ENCODE data around the gene SFXN5. TPM values are rescaled to one million over a fixed set of nuclear protein-coding genes. Genes with fewer than 3 reads are reported as not detected.

The SFXN5 gene
- total RNA-seq, 1 experiment from 2014 or later: 22.0 TPM

- intact Hi-C loops (cut with micrococcal nuclease): no loop called here
- H3K4me1 ChIP-seq (ENCODE audit: insufficient read depth, low read length): peaks cover 9% of the 10 kb centered on the region
- no peaks in the 10 kb centered on the region for H3K9me3 ChIP-seq (ENCODE audit: low read length)
- TF ChIP-seq EZH2phosphoT487 (IDR thresholded peaks at IDR 0.05; ENCODE audit: borderline replicate concordance, low read length) (no peak), EZH2 (IDR thresholded peaks at IDR 0.05; ENCODE audit: low read length, unreplicated experiment) (no peak), CTCF (conservative IDR thresholded peaks at IDR 0.05; ENCODE audit: low read depth, low read length) (no peak)
- BruUV-seq (replicated peaks): no TSS peak
- H3K9me2 ChIP-seq (replicated peaks; ENCODE audit: low read length): no peaks in the 10 kb centered on the region
- no peak for DNase-seq
- CTCF ChIA-PET: no interaction called here
- H3K9ac ChIP-seq (ENCODE audit: low read length): no peak overlapping the region
- POLR2A ChIA-PET (ENCODE audit: unreplicated experiment): no interaction called here
- H3K27ac ChIP-seq (ENCODE audit: low read length): no peak overlapping the region
- no peaks in the 10 kb centered on the region for H3F3A ChIP-seq (ENCODE audit: low read length, unreplicated experiment)
- H3K36me3 ChIP-seq (ENCODE audit: low read depth, low read length): no peaks in the 10 kb centered on the region
- H3K4me3 ChIP-seq (ENCODE audit: low read length): no peak overlapping the region
- no peaks in the 10 kb centered on the region for H4K20me1 ChIP-seq (ENCODE audit: low read length)
- H2AFZ ChIP-seq (ENCODE audit: low read length): no peak overlapping the region
- no peaks in the 10 kb centered on the region for H3K79me2 ChIP-seq (ENCODE audit: low read length)
- ATAC-seq: no peak
- no peak overlapping the region for H3K4me2 ChIP-seq (ENCODE audit: low read length)
- peaks cover 58% of the 10 kb centered on the region for H3K27me3 ChIP-seq (ENCODE audit: low read length)
Observed at GRCh38 chr2:72929010-72929409, 142.5 kb downstream of the SFXN5 start.

GRCh38 chr2:72927619-72928550 lies 143.6 kb downstream of the SFXN5 start:
- ChIA-PET CTCF (interaction anchor here (0.9 kb wide), 1 partner anchor 35 kb away, joined by 7 read pairs; no protein-coding TSS in a partner anchor), POLR2A (ENCODE audit: unreplicated experiment) (no interaction called here)
- H3K27ac ChIP-seq (ENCODE audit: low read length): no peak overlapping the region
- no TSS peak for BruUV-seq (replicated peaks)
- no peaks in the 10 kb centered on the region for H4K20me1 ChIP-seq (ENCODE audit: low read length)
- ATAC-seq: no peak
- H2AFZ ChIP-seq (ENCODE audit: low read length): no peak overlapping the region
- H3K9me3 ChIP-seq (ENCODE audit: low read length): no peaks in the 10 kb centered on the region
- H3K4me3 ChIP-seq (ENCODE audit: low read length): no peak overlapping the region
- H3K79me2 ChIP-seq (ENCODE audit: low read length): no peaks in the 10 kb centered on the region
- peaks cover 67% of the 10 kb centered on the region for H3K27me3 ChIP-seq (ENCODE audit: low read length)
- H3K9ac ChIP-seq (ENCODE audit: low read length): no peak overlapping the region
- no peak for DNase-seq
- no peak for TF ChIP-seq CTCF (conservative IDR thresholded peaks at IDR 0.05; ENCODE audit: low read depth, low read length)
- no peak for TF ChIP-seq EZH2 (IDR thresholded peaks at IDR 0.05; ENCODE audit: low read length, unreplicated experiment)
- H3K4me1 ChIP-seq (ENCODE audit: insufficient read depth, low read length): peaks cover 9% of the 10 kb centered on the region
- no peaks in the 10 kb centered on the region for H3F3A ChIP-seq (ENCODE audit: low read length, unreplicated experiment)
- no peaks in the 10 kb centered on the region for H3K36me3 ChIP-seq (ENCODE audit: low read depth, low read length)
- intact Hi-C loops (cut with micrococcal nuclease): no loop called here
- H3K9me2 ChIP-seq (replicated peaks; ENCODE audit: low read length): no peaks in the 10 kb centered on the region
- H3K4me2 ChIP-seq (ENCODE audit: low read length): no peak overlapping the region
